GM12891 (cell line): Measurements from ENCODE around the gene ARFRP1.

Source experiments
- DNase-seq: peaks from one replicate; pipeline ENCODE4 v3.0.0; 2011; ENCODE audit warnings: low spot score; ENCODE audit not compliant: insufficient read length
- FAIRE-seq: peaks from 2 replicates; lab custom pipeline; 2011; peaks lifted over from hg19 to GRCh38; lab: Jason Lieb, UNC
- PAX5 ChIP-seq: IDR thresholded peaks from 2 replicates; pipeline ENCODE4 v1.6.1; 2011; ENCODE audit warnings: low read length, moderate library complexity, mild to moderate bottlenecking; ENCODE audit not compliant: insufficient read depth, severe bottlenecking
- POLR2A ChIP-seq: IDR thresholded peaks from 2 replicates; pipeline ENCODE4 v1.6.1; 2011; ENCODE audit warnings: low read depth, low read length, control low read depth
- POLR2AphosphoS5 ChIP-seq: IDR thresholded peaks from 2 replicates; pipeline ENCODE4 v1.6.1; 2011; ENCODE audit warnings: low read depth, low read length, control low read depth
- POU2F2 ChIP-seq: IDR thresholded peaks from 2 replicates; pipeline ENCODE4 v1.6.1; 2011; ENCODE audit warnings: low read depth, mild to moderate bottlenecking, control low read depth, low read length, moderate library complexity
- SPI1 ChIP-seq: IDR thresholded peaks from 2 replicates; pipeline ENCODE4 v1.6.1; 2011; ENCODE audit warnings: low read depth, low read length, control low read depth
- TAF1 ChIP-seq: IDR thresholded peaks from 2 replicates; pipeline ENCODE4 v1.6.1; 2011; ENCODE audit warnings: low read depth, low read length, control low read depth

ARFRP1 gene

GRCh38 chr20:63686094-63686491, 21.7 kb downstream of the ARFRP1 start:
- no peak for DNase-seq
- FAIRE-seq = no peak
- TF ChIP-seq PAX5 (no peak), POLR2AphosphoS5 (no peak), POLR2A (no peak), SPI1 (no peak), POU2F2 (no peak), TAF1 (no peak)

- FAIRE-seq = no peak
- no peak for DNase-seq
- no peak for TF ChIP-seq SPI1
- no peak for TF ChIP-seq POLR2AphosphoS5
- TF ChIP-seq PAX5 = no peak
- TF ChIP-seq POLR2A = no peak
- no peak for TF ChIP-seq TAF1
- TF ChIP-seq POU2F2 = no peak
These were observed 22.3 kb downstream of the ARFRP1 start for GRCh38 chr20:63685269-63686026.

- TF ChIP-seq POU2F2 = no peak
- no peak for TF ChIP-seq SPI1
- TF ChIP-seq POLR2A = no peak
- no peak for TF ChIP-seq POLR2AphosphoS5
- no peak for TF ChIP-seq TAF1
- TF ChIP-seq PAX5 = no peak
- DNase-seq (no peak), FAIRE-seq (no peak)
These were observed 25.2 kb downstream of the ARFRP1 start for GRCh38 chr20:63682384-63683139.

GRCh38 chr20:63681609-63682142, 26.1 kb downstream of the ARFRP1 start:
- DNase-seq (no peak), FAIRE-seq (no peak)

GRCh38 chr20:63680857-63681608, 26.7 kb downstream of the ARFRP1 start:
- TF ChIP-seq POLR2AphosphoS5 = no peak
- no peak for TF ChIP-seq PAX5
- TF ChIP-seq POU2F2 = no peak
- no peak for TF ChIP-seq TAF1
- no peak for TF ChIP-seq SPI1
- no peak for TF ChIP-seq POLR2A
- DNase-seq (no peak), FAIRE-seq (no peak)

More at GRCh38 chr20:63681609-63682142, 26.1 kb downstream of the ARFRP1 start:
- TF ChIP-seq POU2F2 (no peak), PAX5 (no peak), SPI1 (no peak), POLR2A (no peak), TAF1 (no peak), POLR2AphosphoS5 (no peak)

- TF ChIP-seq POLR2A (no peak), SPI1 (no peak), PAX5 (no peak), POLR2AphosphoS5 (no peak), TAF1 (no peak), POU2F2 (no peak)
- FAIRE-seq (no peak), DNase-seq (no peak)
These were observed 27.3 kb downstream of the ARFRP1 start for GRCh38 chr20:63680427-63680826.

- TF ChIP-seq TAF1 = no peak
- TF ChIP-seq PAX5 = no peak
- TF ChIP-seq POU2F2 = no peak
- no peak for TF ChIP-seq SPI1
- TF ChIP-seq POLR2AphosphoS5 = no peak
- no peak for TF ChIP-seq POLR2A
- no peak for DNase-seq
- FAIRE-seq = no peak
These were observed 27.9 kb downstream of the ARFRP1 start for GRCh38 chr20:63679799-63680305.

GRCh38 chr20:63678667-63679465, 28.9 kb downstream of the ARFRP1 start:
- DNase-seq (no peak), FAIRE-seq (no peak)
- TF ChIP-seq POLR2A = no peak
- TF ChIP-seq POU2F2 = no peak
- no peak for TF ChIP-seq POLR2AphosphoS5
- no peak for TF ChIP-seq SPI1
- TF ChIP-seq TAF1 = no peak
- no peak for TF ChIP-seq PAX5
